BE2C (cell line): ENCODE results near the gene GATAD1.
"Not testable (repeated sequence)": the region's sequence is repeated elsewhere in the genome, so short reads cannot be mapped to it uniquely, and the experiment has no call there.

Experiments
- DNase-seq: peaks from one replicate; pipeline ENCODE4 v3.0.0-alpha.2; 2020
- H3K27me3 ChIP-seq: fragments of 250-450 bp; sonication (Bioruptor Pico); 2 replicates; pipeline ENCODE4 v1.5.1; 2020; ENCODE audit warnings: mild to moderate bottlenecking
- H3K36me3 ChIP-seq: fragments of 250-450 bp; sonication (Bioruptor Pico); 2 replicates; pipeline ENCODE4 v1.5.1; 2020; ENCODE audit warnings: mild to moderate bottlenecking
- H3K4me1 ChIP-seq: fragments of 250-450 bp; sonication (Bioruptor Pico); 2 replicates; pipeline ENCODE4 v1.5.1; 2020
- H3K4me3 ChIP-seq: 2 replicates; pipeline ENCODE4 v1.5.1; 2011; ENCODE audit warnings: low read depth, low read length
- H3K9me3 ChIP-seq: fragments of 250-450 bp; sonication (Bioruptor Pico); 2 replicates; pipeline ENCODE4 v1.5.1; 2020
- CTCF ChIP-seq: IDR thresholded peaks from 2 replicates; pipeline ENCODE4 v1.5.1; 2012; ENCODE audit warnings: mild to moderate bottlenecking, low read depth, low read length

Gene GATAD1

GRCh38 chr7:92433019-92433418, 14.3 kb upstream of the GATAD1 start:
- H3K4me3 ChIP-seq: no peak overlapping the region
- no peak for DNase-seq
- no peaks in the 10 kb centered on the region for H3K27me3 ChIP-seq
- H3K4me1 ChIP-seq: no peaks in the 10 kb centered on the region
- no peak for TF ChIP-seq CTCF
- H3K36me3 ChIP-seq: no peaks in the 10 kb centered on the region
- H3K9me3 ChIP-seq: no peaks in the 10 kb centered on the region

DNA sequence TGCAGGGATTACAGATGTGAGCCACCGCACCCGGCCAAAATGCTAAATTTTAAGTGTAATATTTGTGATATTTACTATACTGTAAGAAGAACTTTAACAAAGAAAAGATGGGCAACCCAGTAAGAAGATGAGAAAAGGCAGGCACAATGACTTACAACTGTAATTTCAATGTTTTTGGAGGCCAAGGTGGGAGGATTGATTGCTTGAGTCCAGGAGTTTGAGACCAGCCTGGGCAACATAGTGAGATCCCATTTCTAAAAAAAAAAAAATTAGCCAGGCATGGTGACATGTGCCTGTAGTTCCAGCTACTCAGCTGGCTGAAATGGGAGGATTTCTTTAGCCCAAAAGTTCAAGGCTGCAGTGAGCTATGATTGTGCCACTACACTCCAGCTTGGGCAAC, 11.7 kb upstream of the GATAD1 start:
- no peaks in the 10 kb centered on the region for H3K36me3 ChIP-seq
- no peak for DNase-seq
- no peaks in the 10 kb centered on the region for H3K9me3 ChIP-seq
- no peaks in the 10 kb centered on the region for H3K27me3 ChIP-seq
- no peaks in the 10 kb centered on the region for H3K4me1 ChIP-seq
- no peak overlapping the region for H3K4me3 ChIP-seq
- TF ChIP-seq CTCF: no peak

DNA sequence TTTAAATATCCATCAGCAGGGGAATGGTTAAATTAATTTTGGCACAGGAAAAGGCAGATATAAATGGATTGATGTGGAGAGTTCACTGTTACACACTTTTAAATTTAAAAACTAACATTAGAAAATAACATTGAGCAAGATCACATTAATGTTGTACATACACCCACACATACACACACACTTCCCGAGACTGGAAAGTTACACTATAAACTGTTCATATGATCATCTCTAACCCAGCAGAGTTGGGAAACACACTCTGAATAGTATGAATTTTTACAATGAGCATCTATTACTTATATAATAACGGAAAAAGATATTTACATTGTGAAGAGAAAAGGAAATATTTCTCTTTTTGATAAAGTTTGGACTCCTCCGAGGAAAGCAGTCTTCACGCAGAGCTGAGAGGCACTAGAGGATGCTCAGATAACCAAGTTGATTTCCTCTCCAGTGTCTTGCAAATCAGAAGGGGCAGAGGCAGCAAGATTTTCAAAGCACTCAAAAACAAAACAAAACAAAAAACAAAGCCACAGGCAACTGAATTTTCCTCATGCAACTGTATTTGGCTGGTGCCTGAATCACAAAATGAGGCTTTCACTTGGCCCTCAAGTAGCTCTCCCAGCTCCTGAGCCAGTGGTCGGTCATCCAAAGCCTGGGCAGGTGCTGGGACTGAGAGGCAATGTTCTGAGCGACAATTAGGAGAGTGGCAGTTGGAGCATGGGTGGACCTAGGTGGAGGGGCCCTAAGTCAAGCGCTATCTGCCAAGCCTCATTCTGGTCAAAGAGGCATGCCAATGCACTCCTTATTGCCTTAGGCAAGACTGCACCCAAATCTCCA, 10.5 kb upstream of the GATAD1 start:
- no peaks in the 10 kb centered on the region for H3K36me3 ChIP-seq
- no peak overlapping the region for H3K4me3 ChIP-seq

DNA sequence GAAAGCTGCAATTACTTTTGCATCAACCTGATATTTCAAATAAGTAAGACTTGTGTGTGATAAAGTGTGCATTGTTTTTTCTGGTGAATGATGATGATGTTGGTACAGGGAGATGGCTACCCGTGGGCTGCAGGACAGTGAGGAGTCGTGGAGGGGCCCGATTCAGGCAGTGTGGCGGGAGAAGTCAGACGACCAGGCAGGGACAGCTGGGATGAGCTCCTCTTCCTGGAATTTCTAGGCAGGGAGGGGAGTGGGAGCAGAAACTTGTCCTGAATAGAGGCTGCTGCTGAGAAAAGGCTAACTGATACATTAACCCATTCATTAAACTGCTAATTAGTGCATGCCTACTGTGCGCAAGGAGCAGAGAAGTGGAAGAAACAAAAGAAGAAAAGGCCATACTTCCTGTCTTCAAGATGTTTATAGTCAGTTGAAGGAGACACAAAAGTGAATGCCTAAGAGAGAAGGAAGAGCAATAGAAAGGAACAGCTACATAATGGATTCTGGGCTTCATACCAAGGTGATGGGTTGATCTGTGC, 9.3 kb upstream of the GATAD1 start:
- TF ChIP-seq CTCF: no peak
- no peaks in the 10 kb centered on the region for H3K27me3 ChIP-seq
- H3K9me3 ChIP-seq: no peaks in the 10 kb centered on the region
- H3K4me1 ChIP-seq: no peaks in the 10 kb centered on the region
- no peak overlapping the region for H3K4me3 ChIP-seq
- DNase-seq: no peak
- H3K36me3 ChIP-seq: no peaks in the 10 kb centered on the region

More for the DNA sequence above, 10.5 kb upstream of the GATAD1 start:
- TF ChIP-seq CTCF: no peak
- Histone ChIP-seq H3K4me1 (no peaks in the 10 kb centered on the region), H3K27me3 (no peaks in the 10 kb centered on the region), H3K9me3 (no peaks in the 10 kb centered on the region)
- no peak for DNase-seq

DNA sequence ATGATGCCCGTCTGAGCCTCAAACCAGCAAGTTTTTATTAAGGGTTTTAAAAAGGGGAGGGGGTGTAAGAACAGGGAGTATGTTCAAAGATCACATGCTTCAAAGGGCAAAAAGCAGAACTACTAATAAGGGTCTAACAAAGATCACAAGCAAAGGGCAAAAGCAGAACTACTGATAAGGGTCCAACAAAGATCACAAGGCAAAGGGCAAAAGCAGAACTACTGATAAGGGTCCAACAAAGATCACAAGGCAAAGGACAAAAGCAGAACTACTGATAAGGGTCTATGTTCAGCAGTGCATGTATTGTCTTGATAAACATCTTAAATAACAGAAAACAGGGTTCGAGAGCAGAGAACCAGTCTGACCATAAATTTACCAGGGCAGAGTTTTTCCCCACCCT, 4.6 kb upstream of the GATAD1 start:
- not testable (repeated sequence) for H3K9me3 ChIP-seq, H3K36me3 ChIP-seq, H3K4me3 ChIP-seq, H3K4me1 ChIP-seq, H3K27me3 ChIP-seq, DNase-seq

DNA sequence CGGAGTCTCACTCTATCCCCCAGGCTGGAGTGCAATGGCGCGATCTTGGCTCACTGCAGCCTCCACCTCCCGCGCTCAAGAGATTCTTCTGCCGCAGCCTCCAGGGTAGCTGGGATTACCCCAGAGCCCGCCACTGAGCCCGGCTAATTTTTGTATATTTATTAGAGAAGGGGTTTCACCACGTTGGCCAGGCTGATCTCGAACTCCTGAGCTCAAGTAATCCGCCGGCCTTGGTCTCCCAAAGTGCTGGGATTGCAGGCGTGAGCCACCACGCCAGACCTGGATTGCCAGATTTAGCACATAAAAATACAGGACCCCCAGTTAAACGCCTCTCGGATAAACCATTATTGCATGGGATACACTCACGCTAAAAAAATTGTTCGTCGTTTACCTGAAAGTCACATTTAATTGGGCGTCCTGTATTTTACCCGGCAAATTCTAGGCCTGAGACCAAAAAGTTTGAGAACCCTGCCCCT, 375 bp upstream of the GATAD1 start:
- no peaks in the 10 kb centered on the region for H3K9me3 ChIP-seq
- DNase-seq: no peak
- no peaks in the 10 kb centered on the region for H3K27me3 ChIP-seq
- no peak; the same call in 1 of the 2 replicates for TF ChIP-seq CTCF
- H3K4me3 ChIP-seq: peak overlapping the region; percentile 89
- H3K4me1 ChIP-seq: no peaks in the 10 kb centered on the region
- H3K36me3 ChIP-seq: peaks cover 13% of the 10 kb centered on the region
